HG02759 (cell line): ENCODE results near the gene DNAH17.

Experiments used
- ATAC-seq: cut with Tn5 transposase; IDR thresholded peaks from one replicate; pipeline ENCODE4 v1.9.1; 2021; ENCODE audit warnings: mild to moderate bottlenecking, moderate library complexity; ENCODE audit not compliant: unreplicated experiment

DNAH17 gene

GRCh38 chr17:78577296-78577695 is at the start of gene DNAH17:
TSS of gene DNAH17 (minus strand) at chr17:78577396. CDS start at chr17:78575057, 2,339 bp downstream.
- ATAC-seq: no peak

GRCh38 chr17:78624324-78625151 is 47.3 kb upstream of the DNAH17 start:
- no peak for ATAC-seq

GRCh38 chr17:78623541-78623940 is 46.3 kb upstream of the DNAH17 start:
- ATAC-seq: no peak

GRCh38 chr17:78622491-78623265 is 45.5 kb upstream of the DNAH17 start:
- ATAC-seq: no peak

- no peak for ATAC-seq
These were observed 44.7 kb upstream of the DNAH17 start for GRCh38 chr17:78621720-78622490.

GRCh38 chr17:78620099-78620498 is 42.9 kb upstream of the DNAH17 start:
- ATAC-seq: no peak

- no peak for ATAC-seq
These were observed 42.1 kb upstream of the DNAH17 start for GRCh38 chr17:78619334-78619733.

GRCh38 chr17:78618264-78619066 is 41.3 kb upstream of the DNAH17 start:
- no peak for ATAC-seq

GRCh38 chr17:78617511-78618061 is 40.4 kb upstream of the DNAH17 start:
- no peak for ATAC-seq

- ATAC-seq: no peak
These were observed 39.8 kb upstream of the DNAH17 start for GRCh38 chr17:78616946-78617345.

GRCh38 chr17:78615631-78616030 is 38.4 kb upstream of the DNAH17 start:
- no peak for ATAC-seq

GRCh38 chr17:78613416-78613815 is 36.2 kb upstream of the DNAH17 start:
- no peak for ATAC-seq

GRCh38 chr17:78611607-78612006 is 34.4 kb upstream of the DNAH17 start:
- no peak for ATAC-seq

- no peak for ATAC-seq
These were observed 33.8 kb upstream of the DNAH17 start for GRCh38 chr17:78610951-78611511.

- ATAC-seq: no peak
These were observed 32.0 kb upstream of the DNAH17 start for GRCh38 chr17:78609191-78609641.

- ATAC-seq: no peak
These were observed 31.6 kb upstream of the DNAH17 start for GRCh38 chr17:78608804-78609186.

GRCh38 chr17:78608122-78608803 is 31.1 kb upstream of the DNAH17 start:
- no peak for ATAC-seq

GRCh38 chr17:78607038-78607437 is 29.8 kb upstream of the DNAH17 start:
- ATAC-seq: no peak

- ATAC-seq: no peak
These were observed 28.7 kb upstream of the DNAH17 start for GRCh38 chr17:78605886-78606285.
